Measurements from ENCODE around the gene POLA2.

The POLA2 gene

GRCh38 chr11:65341856-65342255, 80.1 kb downstream of the POLA2 start:
- DNase-seq = no peak

Data from NCI-H2029 treated with DMSO at 0.1 percent for 48 hours (cell line).